Activated naive CD4-positive, alpha-beta T cell (primary cell): ENCODE data around the gene NUP35.
"Not testable (repeated sequence)": the region's sequence is repeated elsewhere in the genome, so short reads cannot be mapped to it uniquely, and the experiment has no call there.

Experiments used
- DNase-seq, 4 experiments: peaks; one replicate each; lab custom pipeline; 2025; lab: John Stamatoyannopoulos, UW

Gene NUP35

GRCh38 chr2:183148955-183149354 is 24.7 kb downstream of the NUP35 start:
- no peak for DNase-seq

DNA sequence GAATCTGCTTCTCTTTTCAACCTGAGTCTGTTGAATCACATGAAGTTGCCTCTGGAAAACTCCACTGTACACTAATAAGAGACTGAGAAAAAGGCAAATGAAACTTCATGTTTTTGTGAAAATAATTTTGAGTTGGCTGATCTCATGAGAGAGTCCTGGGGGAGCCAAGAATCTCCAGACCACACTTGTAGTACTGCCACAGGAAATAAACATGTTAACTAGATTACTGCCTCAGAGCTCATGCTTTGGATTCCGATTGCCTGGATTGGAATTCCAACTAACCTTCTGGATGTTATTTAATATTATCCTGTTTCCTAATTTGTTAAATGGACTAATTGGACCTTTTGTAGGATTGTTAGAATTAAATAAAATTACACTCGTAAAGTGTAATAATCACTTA is 25.2 kb downstream of the NUP35 start:
- DNase-seq = no peak

GRCh38 chr2:183152280-183152679 is 28.0 kb downstream of the NUP35 start:
- not testable (repeated sequence) for DNase-seq

DNA sequence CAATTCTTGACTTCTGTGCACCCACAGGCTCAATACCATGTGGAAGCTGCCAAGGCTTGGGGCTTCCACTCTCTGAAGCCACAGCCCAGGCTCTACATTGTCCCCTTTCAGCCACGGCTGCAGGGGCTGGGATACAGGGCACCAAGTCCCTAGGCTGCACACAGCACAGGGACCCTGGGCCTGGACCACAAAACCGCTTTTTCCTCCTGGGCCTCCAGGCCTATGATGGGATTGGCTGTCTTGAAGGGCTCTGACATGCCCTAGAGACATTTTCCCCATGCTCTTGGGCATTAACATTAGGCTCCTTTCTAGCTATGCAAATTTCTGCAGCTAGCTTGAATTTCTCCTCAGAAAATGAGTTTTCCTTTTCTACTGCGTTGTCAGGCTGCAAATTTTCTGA is 29.7 kb downstream of the NUP35 start:
- no peak for DNase-seq

- not testable (repeated sequence) for DNase-seq
Measured at GRCh38 chr2:183154772-183155171, 30.5 kb downstream of the NUP35 start.

- DNase-seq = no peak
Measured at GRCh38 chr2:183157131-183157530, 32.9 kb downstream of the NUP35 start.

DNA sequence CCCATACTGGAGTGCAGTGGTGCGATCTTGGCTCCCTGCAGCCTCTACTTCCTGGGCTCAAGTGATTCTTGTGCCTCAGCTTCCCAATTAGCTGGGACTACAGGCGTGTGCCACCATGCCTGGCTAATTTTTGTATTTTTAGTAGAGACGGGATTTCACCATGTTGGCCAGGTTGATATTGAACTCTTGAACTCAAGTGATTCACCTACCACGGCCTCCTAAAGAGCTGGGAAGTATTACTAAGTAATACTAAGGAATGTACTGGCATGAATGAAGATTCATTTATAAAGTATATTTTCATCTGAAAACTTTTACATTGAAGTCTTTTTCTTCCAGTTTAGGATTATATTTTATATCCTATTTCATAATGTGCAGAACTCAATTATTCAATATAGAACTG is 38.1 kb downstream of the NUP35 start:
- no peak for DNase-seq

GRCh38 chr2:183163821-183164649 is 39.8 kb downstream of the NUP35 start:
- no peak for DNase-seq

DNA sequence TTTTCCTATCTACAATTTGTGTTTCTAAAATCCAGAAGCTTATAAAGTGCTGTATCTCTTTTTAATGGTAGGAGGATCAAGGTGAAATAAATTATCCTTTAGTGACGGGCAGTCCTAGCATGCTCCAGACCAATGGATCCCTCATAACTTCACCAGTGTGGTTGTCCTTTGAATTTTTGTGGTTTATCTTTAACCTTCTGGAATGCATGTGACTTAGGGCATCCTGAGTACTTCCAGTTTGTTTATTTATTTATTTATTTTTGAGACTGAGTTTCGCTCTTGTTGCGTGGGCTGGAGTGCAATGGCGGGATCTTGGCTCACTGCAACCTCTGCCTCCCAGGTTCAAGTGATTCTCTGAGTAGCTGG is 40.4 kb downstream of the NUP35 start:
- no peak for DNase-seq

GRCh38 chr2:183166210-183166609 is 42.0 kb downstream of the NUP35 start:
- DNase-seq = no peak

DNA sequence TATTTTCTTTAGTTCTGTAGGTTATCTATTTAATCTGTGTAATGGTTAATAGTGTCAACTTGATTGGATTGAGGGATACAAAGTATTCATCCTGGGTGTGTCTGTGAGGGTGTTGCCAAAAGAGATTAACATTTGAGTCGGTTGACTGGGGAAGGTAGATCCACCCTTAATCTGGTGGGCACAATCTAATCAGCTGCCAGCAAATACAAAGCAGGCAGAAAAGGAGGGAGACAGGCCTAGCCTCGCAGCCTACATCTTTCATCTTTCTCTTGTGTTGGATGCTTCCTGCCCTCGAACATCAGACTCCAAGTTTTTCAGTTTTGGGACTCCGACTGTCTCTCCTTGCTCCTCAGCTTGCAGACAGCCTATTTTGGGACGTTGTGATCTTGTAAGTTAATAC is 42.7 kb downstream of the NUP35 start:
- DNase-seq = not testable (repeated sequence)

GRCh38 chr2:183172220-183172887 is 48.1 kb downstream of the NUP35 start:
- DNase-seq = no peak

GRCh38 chr2:183179156-183179555 is 54.9 kb downstream of the NUP35 start:
- no peak for DNase-seq

- no peak for DNase-seq
Measured at GRCh38 chr2:183185534-183185933, 61.3 kb downstream of the NUP35 start.

- DNase-seq = no peak
Measured at GRCh38 chr2:183186296-183186695, 62.1 kb downstream of the NUP35 start.

DNA sequence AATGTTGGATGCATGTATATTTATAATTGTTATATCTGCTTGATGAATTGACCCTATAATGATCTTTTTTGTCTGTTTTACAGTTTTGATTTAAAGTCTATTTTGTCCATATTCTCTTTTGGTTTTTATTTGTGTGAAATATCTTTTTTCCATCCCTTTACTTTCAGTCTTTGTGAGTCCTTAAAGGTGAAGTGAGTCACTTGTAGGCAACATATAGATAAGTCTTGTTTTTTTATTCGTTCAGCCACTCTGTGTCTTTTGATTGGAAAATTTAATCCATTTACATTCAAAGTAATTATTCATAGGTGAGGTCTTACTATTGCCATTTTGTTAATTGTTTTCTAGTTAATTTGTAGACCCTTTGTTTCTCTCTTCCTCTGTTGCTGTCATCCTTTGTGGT is 62.5 kb downstream of the NUP35 start:
- DNase-seq = no peak

DNA sequence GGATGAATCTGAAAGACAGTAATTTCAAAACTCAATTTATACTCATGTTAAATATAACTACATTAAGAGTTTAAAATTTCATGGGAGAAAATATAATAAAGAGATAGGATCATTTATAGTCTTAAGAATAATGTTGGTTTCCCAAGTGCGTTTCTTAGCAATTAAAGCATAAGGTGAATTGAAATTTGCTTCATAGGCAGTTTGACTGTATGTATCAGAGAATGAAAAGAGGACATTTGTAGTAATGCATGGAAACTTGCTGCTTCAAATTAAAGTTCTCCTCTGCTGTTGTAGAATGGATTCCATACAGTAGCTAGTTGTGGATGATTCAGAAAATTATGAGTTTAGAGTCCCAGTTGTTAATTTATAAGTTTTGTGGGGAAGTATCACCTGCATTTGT is 68.1 kb downstream of the NUP35 start:
- DNase-seq = no peak

GRCh38 chr2:183193904-183194303 is 69.7 kb downstream of the NUP35 start:
- DNase-seq = no peak

DNA sequence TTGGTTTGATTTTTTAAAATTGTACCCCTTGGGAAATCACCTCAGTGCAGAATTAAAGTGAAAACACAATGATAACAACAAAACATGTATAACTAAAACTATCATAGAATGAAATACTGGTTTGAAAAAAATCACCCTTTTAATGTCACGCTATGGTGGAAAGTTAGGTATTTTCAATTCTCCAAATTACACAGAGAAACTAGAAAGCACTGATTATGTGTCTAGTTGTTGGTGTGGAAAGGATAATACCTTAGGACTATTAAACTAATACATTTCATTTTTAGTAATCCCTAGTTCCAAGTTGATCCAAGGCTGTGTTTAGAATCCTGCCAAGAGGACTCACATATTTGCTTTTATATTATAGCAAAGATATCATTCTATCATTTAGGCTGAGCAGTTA is 71.2 kb downstream of the NUP35 start:
- no peak for DNase-seq

DNA sequence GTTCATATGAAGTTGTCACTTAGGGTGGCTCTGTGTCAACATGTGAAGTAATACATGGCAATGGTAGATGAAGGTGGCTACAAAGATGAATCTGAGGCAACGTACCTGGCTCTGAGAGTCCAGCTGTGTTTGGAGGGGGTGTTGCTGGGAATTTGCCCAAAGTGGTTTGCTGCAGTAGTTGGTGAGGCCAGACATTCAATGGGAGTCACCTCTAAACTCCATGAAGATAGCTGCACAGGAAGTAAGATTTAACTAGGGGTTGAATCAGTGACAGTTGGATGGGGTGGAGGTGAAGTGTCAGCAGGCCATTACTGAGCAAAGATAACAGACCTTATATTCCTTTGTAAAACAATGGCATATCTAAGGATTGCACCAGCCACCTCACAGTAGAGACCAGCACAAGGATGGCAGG is 71.8 kb downstream of the NUP35 start:
- DNase-seq = no peak

DNA sequence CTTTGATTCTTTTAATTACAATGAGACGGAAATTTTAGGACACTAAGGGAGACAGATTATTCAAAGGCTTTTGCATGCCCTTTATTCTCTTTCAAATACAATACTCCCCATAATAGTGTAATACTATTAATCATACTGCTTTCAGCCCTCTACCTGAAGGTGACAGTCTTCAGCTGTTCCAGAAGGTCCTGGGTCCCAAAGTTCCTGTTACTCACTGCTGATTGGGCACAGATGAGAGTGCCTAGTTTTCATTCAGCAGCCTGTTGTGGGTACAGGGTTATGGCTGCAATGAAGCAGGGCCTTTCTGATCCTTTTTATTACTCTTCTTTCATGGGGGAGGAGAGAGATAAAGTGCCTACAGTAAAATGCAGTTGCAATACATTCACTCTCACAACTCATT is 80.2 kb downstream of the NUP35 start:
- no peak for DNase-seq

GRCh38 chr2:183207110-183207509 is 82.9 kb downstream of the NUP35 start:
- no peak for DNase-seq

DNA sequence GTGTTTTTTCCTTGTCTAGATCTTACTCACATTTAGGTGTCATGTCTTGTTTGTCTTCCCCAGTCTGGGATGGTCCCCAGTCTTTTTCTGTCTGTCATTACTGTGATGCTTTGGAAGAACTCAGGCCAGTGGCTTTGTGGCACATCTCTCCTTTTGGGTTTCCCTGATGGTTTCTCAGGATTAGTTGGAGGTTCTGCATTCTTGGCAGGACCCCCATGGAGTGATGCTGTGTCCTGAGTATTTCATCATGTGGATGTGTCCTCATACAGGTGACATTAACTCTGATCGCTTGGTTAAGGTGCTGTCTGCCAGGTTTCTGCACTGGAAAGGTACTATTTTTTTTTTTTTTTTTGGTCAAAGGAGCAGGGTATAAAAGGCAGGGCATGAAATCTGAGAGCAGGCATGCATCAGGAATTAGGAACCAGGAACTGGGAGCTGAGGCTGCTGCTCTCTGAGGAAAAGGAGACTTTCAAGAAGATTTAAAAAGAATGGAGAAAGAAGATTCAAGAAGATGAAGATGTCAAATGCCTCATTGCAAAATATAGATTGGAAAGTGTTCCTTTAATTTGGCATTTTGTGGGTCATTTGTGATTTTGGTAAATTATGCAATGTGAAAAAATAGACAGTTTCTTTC is 85.3 kb downstream of the NUP35 start:
- DNase-seq = no peak
